NK-92 treated with Interleukin-12 subunit alpha and Interleukin-12 subunit beta, amount 100 ng/mL, for 24 hours (cell line): ENCODE measurements around the gene ATP5F1E.
"Not testable (repeated sequence)": the region's sequence is repeated elsewhere in the genome, so short reads cannot be mapped to it uniquely, and the experiment has no call there.

Source experiments
- DNase-seq: peaks from one replicate; lab custom pipeline; 2025; lab: John Stamatoyannopoulos, UW

The ATP5F1E gene

GRCh38 chr20:59019217-59019616 lies 12.9 kb downstream of the ATP5F1E start, which contains the start of gene TUBB1:
Gene TUBB1 (plus strand): TSS chr20:59019429. CDS start chr20:59019523, 94 bp downstream.
- no peak for DNase-seq

GRCh38 chr20:59018817-59019216 lies 13.3 kb downstream of the ATP5F1E start:
- no peak for DNase-seq

- DNase-seq = no peak
Measured at GRCh38 chr20:59017493-59018231, 14.5 kb downstream of the ATP5F1E start.

- no peak for DNase-seq
Measured at GRCh38 chr20:59016795-59017492, 15.2 kb downstream of the ATP5F1E start.

GRCh38 chr20:59015812-59016711 lies 16.1 kb downstream of the ATP5F1E start:
- DNase-seq = no peak

- no peak for DNase-seq
Measured at GRCh38 chr20:59015411-59015810, 16.7 kb downstream of the ATP5F1E start.

GRCh38 chr20:59014680-59015389 lies 17.3 kb downstream of the ATP5F1E start:
- no peak for DNase-seq

GRCh38 chr20:59013959-59014608 lies 18.1 kb downstream of the ATP5F1E start:
- DNase-seq = no peak

GRCh38 chr20:59013031-59013951 lies 18.8 kb downstream of the ATP5F1E start:
- DNase-seq = no peak

- not testable (repeated sequence) for DNase-seq
Measured at GRCh38 chr20:59011874-59012157, 20.3 kb downstream of the ATP5F1E start.

GRCh38 chr20:59010995-59011873 lies 20.9 kb downstream of the ATP5F1E start:
- no peak for DNase-seq

- no peak for DNase-seq
Measured at GRCh38 chr20:59010321-59010994, 21.7 kb downstream of the ATP5F1E start.

- no peak for DNase-seq
Measured at GRCh38 chr20:59008715-59009336, 23.3 kb downstream of the ATP5F1E start.

- DNase-seq = no peak
Measured at GRCh38 chr20:59007665-59008511, 24.2 kb downstream of the ATP5F1E start.

GRCh38 chr20:59006864-59007664 lies 25.1 kb downstream of the ATP5F1E start, which contains the start of gene CTSZ:
Gene CTSZ (minus strand): TSS chr20:59007254. CDS start chr20:59007128, 126 bp downstream.
- DNase-seq = peak; percentile 28

GRCh38 chr20:59006167-59006863 lies 25.8 kb downstream of the ATP5F1E start:
- no peak for DNase-seq
